ENCODE data around the gene CFAP46.
"Not testable (repeated sequence)": the region's sequence is repeated elsewhere in the genome, so short reads cannot be mapped to it uniquely, and the experiment has no call there.

The CFAP46 gene

GRCh38 chr10:132888898-132889490, 53.4 kb downstream of the CFAP46 start:
- H3K27ac ChIP-seq = no peak overlapping the region
- no peak for TF ChIP-seq CTCF (conservative IDR thresholded peaks at IDR 0.05)

DNA sequence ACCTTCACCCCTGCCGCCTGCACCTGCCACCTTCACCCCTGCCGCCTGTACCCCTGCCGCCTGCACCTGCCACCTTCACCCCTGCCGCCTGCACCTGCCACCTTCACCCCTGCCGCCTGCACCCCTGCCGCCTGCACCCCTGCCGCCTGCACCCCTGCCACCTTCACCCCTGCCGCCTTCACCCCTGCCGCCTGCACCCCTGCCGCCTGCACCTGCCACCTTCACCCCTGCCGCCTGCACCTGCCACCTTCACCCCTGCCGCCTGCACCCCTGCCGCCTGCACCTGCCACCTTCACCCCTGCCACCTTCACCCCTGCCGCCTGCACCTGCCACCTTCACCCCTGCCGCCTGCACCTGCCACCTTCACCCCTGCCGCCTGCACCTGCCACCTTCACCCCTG, 53.9 kb downstream of the CFAP46 start:
- not testable (repeated sequence) for H3K27ac ChIP-seq

- H3K27ac ChIP-seq = no peak overlapping the region
- no peak; the same call in 1 of the 2 replicates for TF ChIP-seq CTCF (conservative IDR thresholded peaks at IDR 0.05)
Observed at GRCh38 chr10:132886211-132887099, 55.9 kb downstream of the CFAP46 start.

DNA sequence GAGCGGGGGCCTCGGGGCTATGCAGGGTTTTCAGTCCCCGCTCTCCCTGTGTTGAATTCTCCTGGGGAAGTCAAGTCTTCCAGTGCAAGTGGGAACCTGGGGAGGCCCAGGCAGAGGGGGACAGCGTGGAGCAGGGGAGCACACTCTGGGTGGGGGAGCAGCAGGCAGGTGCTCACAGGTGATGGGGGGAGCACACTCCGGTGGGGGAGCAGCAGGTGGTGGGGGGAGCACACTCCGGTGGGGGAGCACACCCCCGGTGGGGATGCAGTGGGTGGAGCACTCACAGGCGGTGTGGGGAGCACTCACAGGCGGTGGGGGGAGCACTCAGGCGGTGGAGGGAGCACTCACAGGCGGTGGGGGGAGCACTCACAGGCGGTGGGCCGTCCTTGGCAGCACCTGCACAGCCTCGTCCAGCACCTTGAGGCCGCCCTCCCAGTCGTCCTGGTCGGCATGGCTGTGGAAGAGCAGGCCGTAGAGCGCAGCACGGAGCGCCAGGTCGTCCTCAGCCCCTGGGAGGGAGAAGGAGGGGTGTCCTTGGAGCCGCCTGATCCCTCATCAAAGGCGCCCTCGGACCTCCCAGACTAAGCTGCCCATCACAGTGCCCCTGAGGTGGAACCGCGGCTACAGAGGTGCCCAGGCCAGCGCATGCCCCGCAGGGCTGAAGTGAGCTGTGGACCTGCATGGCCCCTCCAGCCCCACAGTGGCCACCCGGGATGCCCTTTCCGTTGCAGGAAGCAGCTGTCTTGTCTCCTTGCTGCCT, 56.7 kb downstream of the CFAP46 start:
- TF ChIP-seq CTCF (conservative IDR thresholded peaks at IDR 0.05) = no peak
- no peak overlapping the region for H3K27ac ChIP-seq

GRCh38 chr10:132884691-132885271, 57.6 kb downstream of the CFAP46 start:
- TF ChIP-seq CTCF (conservative IDR thresholded peaks at IDR 0.05) = no peak
- H3K27ac ChIP-seq = no peak overlapping the region

DNA sequence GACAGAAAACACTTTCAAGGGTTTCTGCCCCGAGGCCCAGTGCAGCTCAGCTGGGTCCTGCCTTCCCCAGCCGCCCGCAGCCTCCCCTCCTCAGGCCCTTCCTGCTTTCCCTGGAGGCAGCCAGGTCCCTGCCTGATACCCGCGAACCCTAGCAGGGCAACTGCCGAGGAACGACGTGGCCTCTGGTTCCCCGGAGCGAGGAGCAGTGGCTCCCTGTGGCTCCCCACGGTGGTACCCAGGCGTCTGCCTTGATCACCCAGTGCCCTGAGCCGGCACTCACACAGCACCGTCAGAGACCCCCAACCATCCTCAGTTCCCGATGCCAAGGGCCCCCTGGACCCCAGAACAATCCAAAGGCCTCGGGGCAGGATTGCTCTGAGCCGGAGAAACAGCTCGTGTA, 58.3 kb downstream of the CFAP46 start:
- no peak overlapping the region for H3K27ac ChIP-seq
- TF ChIP-seq CTCF (conservative IDR thresholded peaks at IDR 0.05) = no peak

GRCh38 chr10:132883391-132883881, 58.9 kb downstream of the CFAP46 start:
- no peak overlapping the region for H3K27ac ChIP-seq
- no peak for TF ChIP-seq CTCF (conservative IDR thresholded peaks at IDR 0.05)
